Endothelial cell of umbilical vein (primary cell): ENCODE data around the gene MRNIP. TPM values are rescaled to one million over a fixed set of nuclear protein-coding genes. Genes with fewer than 3 reads are reported as not detected.

Source experiments
- BruUV-seq: library from RNA; stranded (reverse); fragments of 400-500 nt; replicated peaks from 2 replicates; lab custom pipeline; 2021; lab: Mats Ljungman, UMichigan
- CTCF ChIA-PET: fragments of 300-600, 350-600 bp; sonication (Branson Sonifier 250); formaldehyde crosslinking; loops from one replicate; lab custom pipeline; 2021; ENCODE audit warnings: antibody characterized with exemption, inconsistent platforms; lab: Charles Lee
- POLR2A ChIA-PET: fragments of 300-600, 350-600 bp; sonication (Branson Sonifier 250); formaldehyde crosslinking; loops from one replicate; lab custom pipeline; 2021; ENCODE audit warnings: antibody characterized with exemption, inconsistent platforms; lab: Charles Lee
- DNase-seq: peaks from one replicate; pipeline ENCODE4 v3.0.0-alpha.2; 2011; ENCODE audit warnings: low read depth, low spot score
- FAIRE-seq: peaks from 2 replicates; lab custom pipeline; 2011; peaks lifted over from hg19 to GRCh38; lab: Jason Lieb, UNC
- H2AFZ ChIP-seq: 2 replicates; pipeline ENCODE4 v1.6.0; 2012; ENCODE audit warnings: low read depth, low read length, control low read depth, inconsistent platforms
- H3K27ac ChIP-seq: 2 replicates; pipeline ENCODE4 v1.5.1; 2011; ENCODE audit warnings: low read depth, mild to moderate bottlenecking, control low read depth, low read length, moderate library complexity; ENCODE audit not compliant: insufficient read depth
- H3K27me3 ChIP-seq, 2 experiments: 2 replicates each; pipeline versions ENCODE4 v1.6.0 to v1.6.1; 2011; ENCODE audit warnings: low read length in 2 of 2, mixed read lengths in 1 of 2; ENCODE audit not compliant: control insufficient read depth in 2 of 2, insufficient read depth in 2 of 2
- H3K36me3 ChIP-seq, 2 experiments: 2 replicates in 1 of 2; 3 replicates in 1 of 2; pipeline ENCODE4 v1.5.1; 2011; ENCODE audit warnings: low read length in 2 of 2, mild to moderate bottlenecking in 1 of 2, moderate library complexity in 1 of 2; ENCODE audit not compliant: control insufficient read depth in 2 of 2, insufficient read depth in 2 of 2; ENCODE audit errors: extremely low read depth in 1 of 2
- H3K4me1 ChIP-seq: 3 replicates; pipeline ENCODE4 v1.5.1; 2011; ENCODE audit warnings: mild to moderate bottlenecking, low read length; ENCODE audit not compliant: control insufficient read depth, insufficient read depth; ENCODE audit errors: extremely low read depth
- H3K4me2 ChIP-seq: 2 replicates; pipeline ENCODE4 v1.6.1; 2011; ENCODE audit warnings: low read length, control low read depth, mixed read lengths; ENCODE audit not compliant: insufficient read depth
- H3K4me3 ChIP-seq, 3 experiments: fragments of 200-600 bp in 1 of 3; sonication (generic), shearing (Covaris generic) in 1 of 3; replicated peaks in 1 of 3; 2 replicates each; pipeline ENCODE4 v1.5.1; 2011 to 2016; ENCODE audit warnings: control low read depth in 3 of 3, low read length in 3 of 3, mild to moderate bottlenecking in 2 of 3, inconsistent platforms in 1 of 3, low read depth in 1 of 3, moderate library complexity in 1 of 3; ENCODE audit not compliant: insufficient read depth in 1 of 3
- H3K79me2 ChIP-seq: 2 replicates; pipeline ENCODE4 v1.6.0; 2012; ENCODE audit warnings: low read length, inconsistent platforms; ENCODE audit not compliant: control insufficient read depth, insufficient read depth
- H3K9ac ChIP-seq: replicated peaks from 2 replicates; pipeline ENCODE3; 2011; ENCODE audit warnings: low read length, control low read depth; ENCODE audit not compliant: insufficient read depth; ENCODE audit errors: extremely low read depth
- H3K9me1 ChIP-seq: replicated peaks from 3 replicates; pipeline ENCODE4 v1.6.0; 2011; ENCODE audit warnings: mild to moderate bottlenecking, low read length; ENCODE audit not compliant: control insufficient read depth, insufficient read depth; ENCODE audit errors: extremely low read depth
- H3K9me3 ChIP-seq: replicated peaks from 2 replicates; pipeline ENCODE4 v1.5.1; 2012; ENCODE audit warnings: low read length, inconsistent platforms; ENCODE audit not compliant: control insufficient read depth, insufficient read depth
- H4K20me1 ChIP-seq: replicated peaks from 2 replicates; pipeline ENCODE3; 2011; ENCODE audit warnings: mild to moderate bottlenecking, low read length; ENCODE audit not compliant: control insufficient read depth, insufficient read depth; ENCODE audit errors: extremely low read depth
- CTCF ChIP-seq, 2 donors: IDR thresholded peaks; 1 replicate in 1 of 2; 2 replicates in 1 of 2; pipeline ENCODE4 v1.5.1; 2011; ENCODE audit warnings: low read length in 2 of 2, mild to moderate bottlenecking in 2 of 2, moderate library complexity in 2 of 2, control low read depth in 1 of 2, inconsistent platforms in 1 of 2, low read depth in 1 of 2; ENCODE audit not compliant: insufficient read depth in 1 of 2; ENCODE audit errors: extremely low read depth in 1 of 2
- EZH2 ChIP-seq: IDR thresholded peaks from 2 replicates; pipeline ENCODE4 v1.6.1; 2012; ENCODE audit warnings: borderline replicate concordance, low read depth, mild to moderate bottlenecking, moderate library complexity, low read length, inconsistent platforms; ENCODE audit not compliant: severe bottlenecking
- FOS ChIP-seq: IDR thresholded peaks from 2 replicates; pipeline ENCODE4 v1.6.1; 2011; ENCODE audit warnings: mild to moderate bottlenecking, low read length, moderate library complexity, borderline replicate concordance; ENCODE audit not compliant: insufficient read depth
- GATA2 ChIP-seq: IDR thresholded peaks from 2 replicates; pipeline ENCODE4 v1.7.0; 2011; ENCODE audit warnings: low read depth, mild to moderate bottlenecking, moderate library complexity, mixed read lengths, low read length; ENCODE audit not compliant: insufficient read length, insufficient read depth
- JUN ChIP-seq: IDR thresholded peaks from 2 replicates; pipeline ENCODE4 v1.6.1; 2011; ENCODE audit warnings: borderline replicate concordance, low read depth; ENCODE audit not compliant: insufficient read length, insufficient read depth
- MYC ChIP-seq: IDR thresholded peaks from one replicate; pipeline ENCODE4 v1.6.1; 2011; ENCODE audit warnings: mild to moderate bottlenecking, low read depth, low read length
- POLR2A ChIP-seq: IDR thresholded peaks from 2 replicates; pipeline ENCODE4 v1.6.1; 2012; ENCODE audit warnings: low read depth, mild to moderate bottlenecking, control low read depth, low read length
- dilution Hi-C: fragments of 300-500 bp; cut with MboI; formaldehyde crosslinking; loops from one replicate; pipeline ENCODE4 v1.15.0; 2019; ENCODE audit warnings: low sequenced_read_pairs; ENCODE audit not compliant: extremely low pct_ligation_motif_present
- intact Hi-C: fragments of 100-400 bp; cut with micrococcal nuclease; formaldehyde crosslinking; loops from one replicate; pipeline ENCODE4 v1.10.0; 2022
- polyA plus RNA-seq, 4 experiments: library from polyadenylated mRNA; depleted of rRNA in 3 of 4; stranded (reverse) in 3 of 4; unstranded in 1 of 4; fragments of >200 nt; gene quantifications; 2 replicates each; pipeline versions ENCODE4 v1.2.1 to v1.2.3, GENCODE V29; 2011 to 2012; ENCODE audit warnings: missing spikeins in 1 of 4
- total RNA-seq: library from RNA; stranded (reverse); gene quantifications from 2 replicates; pipeline ENCODE4 v1.2.3, GENCODE V29; 2021

MRNIP gene
- total and polyA plus RNA-seq, 2 donors (not counting 3 experiments of a cell fraction or from before 2014, with no cell fraction given), result 17.1 to 19.1 TPM

- Histone ChIP-seq H3K79me2 (peaks cover 33% of the 10 kb centered on the region), H3K4me1 (peaks cover 23% of the 10 kb centered on the region), H3K9me3 (no peaks in the 10 kb centered on the region), H3K9me1 (no peaks in the 10 kb centered on the region), H3K4me3 (peak overlapping the region; percentile 55 to 90 (median 82)), H4K20me1 (no peaks in the 10 kb centered on the region), H3K36me3 (peaks cover 0 to 16% of the 10 kb centered on the region in 2 experiments), H3K4me2 (peak overlapping the region; percentile 71), H3K27me3 (no peaks in the 10 kb centered on the region), H3K27ac (peak overlapping the region; percentile 43), H2AFZ (no peak overlapping the region), H3K9ac (peak overlapping the region; percentile 43)
- CTCF ChIA-PET, result interaction anchor here (0.6 to 1.7 kb wide), 3 partner anchors 9 to 33 kb away, joined by 3 to 4 read pairs (median 3); partner anchors contain the start of gene LTC4S
- peak; percentile 4 for FAIRE-seq
- DNase-seq, result no peak
- BruUV-seq, result TSS peak; percentile 15
- dilution Hi-C loops, result no loop called here
- POLR2A ChIA-PET, result no interaction called here
- intact Hi-C loops, result loop anchor here (1.0 to 5.0 kb wide), 2 partner anchors 9 to 108 kb away; partner anchors contain the start of gene CANX
- TF ChIP-seq CTCF (IDR thresholded peaks at IDR 0.05; ENCODE audit: extremely low read depth in 1 of 2, insufficient read depth in 1 of 2, low read depth in 1 of 2, low read length in 2 of 2) (no peak), POLR2A (no peak), FOS (no peak), EZH2 (no peak)
Observed at GRCh38 chr5:179805070-179805528, 53.5 kb downstream of the MRNIP start.

DNA sequence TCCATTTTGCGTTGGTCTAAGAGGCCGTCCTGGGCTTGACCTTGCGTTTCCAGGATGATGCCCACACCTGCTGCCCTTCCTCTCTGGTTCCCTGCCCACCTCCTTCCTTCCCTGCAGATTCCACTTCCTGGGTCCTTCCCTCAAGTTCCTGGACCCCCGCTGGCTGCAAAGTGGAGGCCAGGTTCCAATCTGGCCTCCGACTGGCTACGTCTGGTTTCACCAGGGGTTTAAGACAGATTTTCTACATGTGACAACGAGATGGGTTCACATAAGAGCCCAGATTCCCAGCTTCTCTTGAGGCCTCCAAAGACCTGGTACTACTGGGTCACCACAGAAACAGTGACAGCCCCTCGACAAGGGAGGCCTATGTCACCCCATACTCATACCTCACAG is 54.1 kb downstream of the MRNIP start:
- no peaks in the 10 kb centered on the region for H3K9me3 ChIP-seq
- no peaks in the 10 kb centered on the region for H4K20me1 ChIP-seq
- H3K27ac ChIP-seq, result no peak overlapping the region
- ChIA-PET CTCF (no interaction called here), POLR2A (no interaction called here)
- no TSS peak for BruUV-seq
- no peak overlapping the region for H2AFZ ChIP-seq
- FAIRE-seq (no peak), DNase-seq (no peak)
- H3K4me2 ChIP-seq, result peak overlapping the region; percentile 71
- H3K79me2 ChIP-seq, result peaks cover 33% of the 10 kb centered on the region
- peaks cover 3 to 22% of the 10 kb centered on the region in 2 experiments for H3K36me3 ChIP-seq
- intact Hi-C loops, result loop anchor here (1.0 to 5.0 kb wide), 2 partner anchors 54 to 268 kb away; partner anchors contain the start of genes MRNIP and RNF130
- TF ChIP-seq CTCF (IDR thresholded peaks at IDR 0.05; ENCODE audit: extremely low read depth in 1 of 2, insufficient read depth in 1 of 2, low read depth in 1 of 2, low read length in 2 of 2) (no peak), MYC (no peak), JUN (no peak), GATA2 (no peak), POLR2A (no peak)
- H3K9ac ChIP-seq, result no peak overlapping the region
- dilution Hi-C loops, result no loop called here
- peaks cover 23% of the 10 kb centered on the region for H3K4me1 ChIP-seq
- no peaks in the 10 kb centered on the region for H3K9me1 ChIP-seq
- H3K4me3 ChIP-seq, result peak overlapping the region in 1 of 3 experiments; percentile 5
- H3K27me3 ChIP-seq, result no peaks in the 10 kb centered on the region
